Prostate gland (tissue), 2 donors: ENCODE data around the gene POLR1A.

Experiments
- POLR2AphosphoS5 ChIP-seq: sonication (generic); formaldehyde crosslinking; IDR thresholded peaks from one replicate; pipeline ENCODE4 v1.6.1; 2017; ENCODE audit warnings: antibody characterized with exemption
- TF ChIP-seq, protein P1 (sequence below), 4 experiments: fragments of 200-600 bp in 2 of 4; fragments of 450-650 bp in 2 of 4; sonication (generic) in 2 of 4; IDR thresholded peaks; 1 replicate in 3 of 4; 2 replicates in 1 of 4; pipeline ENCODE4 v1.5.1; 2016 to 2019; ENCODE audit warnings: antibody characterized with exemption in 4 of 4, mild to moderate bottlenecking in 2 of 4, moderate library complexity in 2 of 4

DNA sequence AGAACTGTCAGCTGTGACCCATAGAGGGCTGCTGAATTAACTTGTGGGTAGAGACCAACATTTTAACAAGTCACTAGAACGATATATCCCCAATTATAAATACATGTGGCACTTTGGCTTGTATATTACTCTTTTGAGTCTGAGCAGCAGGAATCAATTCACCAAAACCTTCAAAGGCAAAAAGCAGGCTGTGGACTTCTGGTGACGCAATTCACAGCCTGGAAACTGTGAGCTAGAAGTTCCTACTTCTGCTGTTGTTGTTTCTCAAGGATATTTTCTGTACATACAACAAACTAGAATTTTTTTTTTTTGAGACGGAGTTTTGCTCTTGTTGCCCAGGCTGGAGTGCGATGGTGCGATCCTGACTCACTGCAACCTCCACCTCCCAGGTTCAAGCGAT is 37.6 kb upstream of the POLR1A start:
- TF ChIP-seq, protein P1, sequence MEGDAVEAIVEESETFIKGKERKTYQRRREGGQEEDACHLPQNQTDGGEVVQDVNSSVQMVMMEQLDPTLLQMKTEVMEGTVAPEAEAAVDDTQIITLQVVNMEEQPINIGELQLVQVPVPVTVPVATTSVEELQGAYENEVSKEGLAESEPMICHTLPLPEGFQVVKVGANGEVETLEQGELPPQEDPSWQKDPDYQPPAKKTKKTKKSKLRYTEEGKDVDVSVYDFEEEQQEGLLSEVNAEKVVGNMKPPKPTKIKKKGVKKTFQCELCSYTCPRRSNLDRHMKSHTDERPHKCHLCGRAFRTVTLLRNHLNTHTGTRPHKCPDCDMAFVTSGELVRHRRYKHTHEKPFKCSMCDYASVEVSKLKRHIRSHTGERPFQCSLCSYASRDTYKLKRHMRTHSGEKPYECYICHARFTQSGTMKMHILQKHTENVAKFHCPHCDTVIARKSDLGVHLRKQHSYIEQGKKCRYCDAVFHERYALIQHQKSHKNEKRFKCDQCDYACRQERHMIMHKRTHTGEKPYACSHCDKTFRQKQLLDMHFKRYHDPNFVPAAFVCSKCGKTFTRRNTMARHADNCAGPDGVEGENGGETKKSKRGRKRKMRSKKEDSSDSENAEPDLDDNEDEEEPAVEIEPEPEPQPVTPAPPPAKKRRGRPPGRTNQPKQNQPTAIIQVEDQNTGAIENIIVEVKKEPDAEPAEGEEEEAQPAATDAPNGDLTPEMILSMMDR (IDR thresholded peaks at IDR 0.05), result no peak
- TF ChIP-seq POLR2AphosphoS5, result no peak
